Stimulated activated CD4-positive, alpha-beta T cell treated with anti-CD3 and anti-CD28 coated beads, TNF-alpha, amount 100 ng/mL, for 1 hour (primary cell): Measurements from ENCODE around the gene APOC3.
A peak's percentile ranks its signal among the peaks of the same experiment; 100 is the strongest.
"Not testable (repeated sequence)": the region's sequence is repeated elsewhere in the genome, so short reads cannot be mapped to it uniquely, and the experiment has no call there.

Experiments
- DNase-seq, 3 donors: peaks; one replicate each; pipeline ENCODE4 v3.0.0-alpha.2; 2020; ENCODE audit warnings: low read depth in 3 of 3, low spot score in 1 of 3

The APOC3 gene

DNA sequence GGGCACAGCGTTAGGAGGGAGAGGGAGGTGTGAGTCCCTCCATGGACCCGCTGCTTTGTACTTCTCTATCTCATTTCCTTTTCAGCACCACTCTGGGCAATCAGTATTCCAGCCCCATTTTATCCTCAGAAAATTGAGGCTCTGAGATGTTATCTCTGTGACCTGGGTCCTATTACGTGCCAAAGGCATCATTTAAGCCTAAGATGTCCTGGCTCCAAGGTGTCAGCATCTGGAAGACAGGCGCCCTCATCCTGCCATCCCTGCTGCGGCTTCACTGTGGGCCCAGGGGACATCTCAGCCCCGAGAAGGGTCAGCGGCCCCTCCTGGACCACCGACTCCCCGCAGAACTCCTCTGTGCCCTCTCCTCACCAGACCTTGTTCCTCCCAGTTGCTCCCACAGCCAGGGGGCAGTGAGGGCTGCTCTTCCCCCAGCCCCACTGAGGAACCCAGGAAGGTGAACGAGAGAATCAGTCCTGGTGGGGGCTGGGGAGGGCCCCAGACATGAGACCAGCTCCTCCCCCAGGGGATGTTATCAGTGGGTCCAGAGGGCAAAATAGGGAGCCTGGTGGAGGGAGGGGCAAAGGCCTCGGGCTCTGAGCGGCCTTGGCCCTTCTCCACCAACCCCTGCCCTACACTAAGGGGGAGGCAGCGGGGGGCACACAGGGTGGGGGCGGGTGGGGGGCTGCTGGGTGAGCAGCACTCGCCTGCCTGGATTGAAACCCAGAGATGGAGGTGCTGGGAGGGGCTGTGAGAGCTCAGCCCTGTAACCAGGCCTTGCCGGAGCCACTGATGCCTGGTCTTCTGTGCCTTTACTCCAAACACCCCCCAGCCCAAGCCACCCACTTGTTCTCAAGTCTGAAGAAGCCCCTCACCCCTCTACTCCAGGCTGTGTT is 829 bp upstream of the APOC3 start:
- no peak for DNase-seq

DNA sequence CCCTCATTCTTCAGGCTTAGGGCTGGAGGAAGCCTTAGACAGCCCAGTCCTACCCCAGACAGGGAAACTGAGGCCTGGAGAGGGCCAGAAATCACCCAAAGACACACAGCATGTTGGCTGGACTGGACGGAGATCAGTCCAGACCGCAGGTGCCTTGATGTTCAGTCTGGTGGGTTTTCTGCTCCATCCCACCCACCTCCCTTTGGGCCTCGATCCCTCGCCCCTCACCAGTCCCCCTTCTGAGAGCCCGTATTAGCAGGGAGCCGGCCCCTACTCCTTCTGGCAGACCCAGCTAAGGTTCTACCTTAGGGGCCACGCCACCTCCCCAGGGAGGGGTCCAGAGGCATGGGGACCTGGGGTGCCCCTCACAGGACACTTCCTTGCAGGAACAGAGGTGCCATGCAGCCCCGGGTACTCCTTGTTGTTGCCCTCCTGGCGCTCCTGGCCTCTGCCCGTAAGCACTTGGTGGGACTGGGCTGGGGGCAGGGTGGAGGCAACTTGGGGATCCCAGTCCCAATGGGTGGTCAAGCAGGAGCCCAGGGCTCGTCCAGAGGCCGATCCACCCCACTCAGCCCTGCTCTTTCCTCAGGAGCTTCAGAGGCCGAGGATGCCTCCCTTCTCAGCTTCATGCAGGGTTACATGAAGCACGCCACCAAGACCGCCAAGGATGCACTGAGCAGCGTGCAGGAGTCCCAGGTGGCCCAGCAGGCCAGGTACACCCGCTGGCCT is 641 bp downstream of the APOC3 start:
- no peak for DNase-seq

DNA sequence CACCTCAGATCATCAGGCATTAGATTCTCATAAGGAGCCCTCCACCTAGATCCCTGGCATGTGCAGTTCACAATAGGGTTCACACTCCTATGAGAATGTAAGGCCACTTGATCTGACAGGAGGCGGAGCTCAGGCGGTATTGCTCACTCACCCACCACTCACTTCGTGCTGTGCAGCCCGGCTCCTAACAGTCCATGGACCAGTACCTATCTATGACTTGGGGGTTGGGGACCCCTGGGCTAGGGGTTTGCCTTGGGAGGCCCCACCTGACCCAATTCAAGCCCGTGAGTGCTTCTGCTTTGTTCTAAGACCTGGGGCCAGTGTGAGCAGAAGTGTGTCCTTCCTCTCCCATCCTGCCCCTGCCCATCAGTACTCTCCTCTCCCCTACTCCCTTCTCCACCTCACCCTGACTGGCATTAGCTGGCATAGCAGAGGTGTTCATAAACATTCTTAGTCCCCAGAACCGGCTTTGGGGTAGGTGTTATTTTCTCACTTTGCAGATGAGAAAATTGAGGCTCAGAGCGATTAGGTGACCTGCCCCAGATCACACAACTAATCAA is 2.2 kb downstream of the APOC3 start:
- no peak for DNase-seq

DNA sequence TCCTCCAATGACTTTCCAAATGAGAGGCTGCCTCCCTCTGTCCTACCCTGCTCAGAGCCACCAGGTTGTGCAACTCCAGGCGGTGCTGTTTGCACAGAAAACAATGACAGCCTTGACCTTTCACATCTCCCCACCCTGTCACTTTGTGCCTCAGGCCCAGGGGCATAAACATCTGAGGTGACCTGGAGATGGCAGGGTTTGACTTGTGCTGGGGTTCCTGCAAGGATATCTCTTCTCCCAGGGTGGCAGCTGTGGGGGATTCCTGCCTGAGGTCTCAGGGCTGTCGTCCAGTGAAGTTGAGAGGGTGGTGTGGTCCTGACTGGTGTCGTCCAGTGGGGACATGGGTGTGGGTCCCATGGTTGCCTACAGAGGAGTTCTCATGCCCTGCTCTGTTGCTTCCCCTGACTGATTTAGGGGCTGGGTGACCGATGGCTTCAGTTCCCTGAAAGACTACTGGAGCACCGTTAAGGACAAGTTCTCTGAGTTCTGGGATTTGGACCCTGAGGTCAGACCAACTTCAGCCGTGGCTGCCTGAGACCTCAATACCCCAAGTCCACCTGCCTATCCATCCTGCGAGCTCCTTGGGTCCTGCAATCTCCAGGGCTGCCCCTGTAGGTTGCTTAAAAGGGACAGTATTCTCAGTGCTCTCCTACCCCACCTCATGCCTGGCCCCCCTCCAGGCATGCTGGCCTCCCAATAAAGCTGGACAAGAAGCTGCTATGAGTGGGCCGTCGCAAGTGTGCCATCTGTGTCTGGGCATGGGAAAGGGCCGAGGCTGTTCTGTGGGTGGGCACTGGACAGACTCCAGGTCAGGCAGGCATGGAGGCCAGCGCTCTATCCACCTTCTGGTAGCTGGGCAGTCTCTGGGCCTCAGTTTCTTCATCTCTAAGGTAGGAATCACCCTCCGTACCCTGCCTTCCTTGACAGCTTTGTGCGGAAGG is 2.9 kb downstream of the APOC3 start:
- DNase-seq, result no peak

DNA sequence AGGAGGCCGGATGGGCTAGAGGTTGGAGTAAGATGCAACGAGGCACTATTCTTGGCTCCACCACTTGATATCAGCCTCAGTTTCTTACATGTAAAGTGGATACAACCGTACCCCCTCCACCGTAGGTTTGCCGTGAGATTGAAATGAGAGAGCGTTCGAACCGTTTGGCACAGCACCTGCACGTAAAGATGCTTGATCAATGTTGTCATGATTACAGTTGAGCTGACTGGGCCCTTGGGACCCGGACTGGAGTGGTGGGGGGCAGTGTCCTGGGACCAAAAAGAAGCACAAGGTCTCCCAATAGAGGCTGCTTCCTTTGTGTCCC is 3.7 kb downstream of the APOC3 start:
- DNase-seq, result no peak

DNA sequence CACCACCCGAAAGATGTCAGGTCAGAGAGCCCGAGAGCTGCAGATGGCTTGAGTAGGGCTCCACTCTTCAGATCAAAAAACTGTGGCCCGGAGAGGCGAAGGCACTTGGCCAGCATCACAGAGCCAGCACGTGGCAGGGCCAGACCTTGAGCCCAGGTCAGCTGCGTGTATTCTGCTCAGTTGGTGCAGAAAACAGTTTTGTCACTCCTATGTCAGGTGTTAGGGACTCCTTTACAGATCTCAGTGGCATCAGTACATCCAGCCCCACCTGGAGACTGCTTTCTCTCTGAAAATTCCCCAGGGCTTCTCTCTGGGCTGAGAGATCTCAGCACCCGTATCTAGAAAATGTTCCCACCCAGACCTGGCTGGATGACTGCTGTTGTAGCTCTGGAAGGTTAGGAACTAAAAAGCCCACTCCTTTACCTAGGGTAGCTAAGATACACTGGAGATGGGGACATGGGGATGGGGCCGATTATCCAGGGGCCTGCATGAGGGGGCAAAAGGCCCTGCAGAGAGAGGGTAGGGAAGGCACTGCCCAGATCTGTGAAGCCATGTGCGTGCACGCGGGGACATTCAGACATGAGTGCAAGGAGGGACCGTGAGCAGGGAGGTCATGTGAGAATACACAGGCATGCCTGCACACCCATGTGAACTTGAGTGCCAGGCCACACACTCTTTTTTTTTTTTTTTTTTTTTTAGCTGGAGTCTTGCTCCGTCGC is 4.3 kb downstream of the APOC3 start:
- DNase-seq, result no peak

DNA sequence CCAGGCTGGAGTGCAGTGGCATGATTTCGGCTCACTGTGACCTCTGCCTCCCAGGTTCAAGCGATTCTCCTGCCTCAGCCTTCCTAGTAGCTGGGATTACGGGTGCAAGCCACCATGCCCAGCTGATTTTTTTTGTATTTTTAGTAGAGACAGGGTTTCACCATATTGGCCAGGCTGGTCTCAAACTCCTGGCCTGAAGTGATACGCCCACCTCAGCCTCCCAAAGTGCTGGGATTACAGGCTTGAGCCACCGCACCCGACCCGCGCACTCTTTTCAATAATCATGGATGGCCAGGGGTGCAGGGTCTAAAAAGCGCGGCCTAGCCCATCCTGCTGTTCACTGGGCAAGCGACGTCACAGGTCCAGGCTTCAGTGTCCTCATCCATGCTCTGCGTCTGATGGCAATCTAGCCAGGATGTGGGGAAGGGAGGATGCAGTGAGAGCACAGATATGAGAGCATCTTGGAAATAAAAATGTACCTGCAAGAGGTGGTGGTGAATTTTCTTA is 4.9 kb downstream of the APOC3 start:
- not testable (repeated sequence) for DNase-seq

DNA sequence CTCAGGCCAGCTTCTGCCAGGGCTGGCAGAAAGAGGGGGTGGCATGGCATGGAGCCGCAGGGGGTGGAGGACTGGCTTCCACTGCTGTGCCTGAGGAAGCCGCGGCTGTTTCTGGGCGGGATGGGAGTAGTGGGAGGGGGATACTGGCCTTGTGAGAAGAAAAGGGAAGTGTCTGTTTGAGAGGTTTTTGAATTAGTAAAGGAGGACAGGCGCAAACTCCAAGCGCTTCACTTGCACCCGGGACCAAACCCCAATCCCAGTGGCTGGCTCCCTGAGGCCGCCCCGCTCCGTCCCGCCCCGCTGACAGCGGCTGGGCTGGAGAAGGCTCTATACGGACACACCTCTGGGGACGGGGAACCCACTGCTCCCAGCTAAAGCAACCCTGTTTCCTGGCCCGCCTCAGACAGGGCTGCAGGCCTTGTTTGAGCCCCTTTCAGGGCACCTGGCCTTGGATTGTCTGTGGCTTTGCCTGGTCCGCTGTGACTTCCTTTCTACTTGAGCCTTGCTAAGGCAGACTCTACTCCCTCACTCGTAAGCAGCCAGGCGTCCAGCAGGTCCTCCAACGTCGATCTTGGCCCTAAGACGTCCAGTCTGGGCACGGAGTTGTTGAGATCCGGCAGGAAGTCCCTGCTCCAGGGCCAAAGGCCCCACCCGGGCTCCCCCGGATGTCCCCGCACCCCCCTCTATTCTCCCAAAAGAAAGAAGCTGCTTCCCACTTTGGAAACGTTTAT is 5.5 kb downstream of the APOC3 start:
- DNase-seq, result no peak

DNA sequence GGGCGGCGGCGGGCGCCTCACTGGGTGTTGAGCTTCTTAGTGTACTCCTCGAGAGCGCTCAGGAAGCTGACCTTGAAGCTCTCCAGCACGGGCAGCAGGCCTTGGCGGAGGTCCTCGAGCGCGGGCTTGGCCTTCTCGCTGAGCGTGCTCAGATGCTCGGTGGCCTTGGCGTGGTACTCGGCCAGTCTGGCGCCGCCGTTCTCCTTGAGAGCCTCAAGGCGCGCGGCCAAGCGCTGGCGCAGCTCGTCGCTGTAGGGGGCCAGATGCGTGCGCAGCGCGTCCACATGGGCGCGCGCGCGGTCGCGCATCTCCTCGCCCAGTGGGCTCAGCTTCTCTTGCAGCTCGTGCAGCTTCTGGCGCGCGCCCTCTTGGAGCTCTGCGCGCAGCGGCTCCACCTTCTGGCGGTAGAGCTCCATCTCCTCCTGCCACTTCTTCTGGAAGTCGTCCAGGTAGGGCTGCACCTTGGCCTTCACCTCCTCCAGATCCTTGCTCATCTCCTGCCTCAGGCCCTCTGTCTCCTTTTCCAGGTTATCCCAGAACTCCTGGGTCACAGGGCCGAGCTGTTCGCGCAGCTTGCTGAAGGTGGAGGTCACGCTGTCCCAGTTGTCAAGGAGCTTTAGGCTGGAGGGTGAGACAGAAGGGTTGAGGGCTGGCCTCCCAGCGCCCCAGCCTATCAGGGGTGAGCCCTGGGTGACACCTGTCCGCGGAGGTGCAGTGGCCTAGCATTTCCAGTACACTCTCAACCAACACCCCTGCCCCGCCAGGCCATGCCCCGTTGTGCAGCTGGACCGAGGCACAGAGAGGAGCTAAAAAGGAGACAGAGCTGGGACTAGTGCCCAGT is 6.3 kb downstream of the APOC3 start:
- peak; percentile 40 to 59 (median 57) for DNase-seq

DNA sequence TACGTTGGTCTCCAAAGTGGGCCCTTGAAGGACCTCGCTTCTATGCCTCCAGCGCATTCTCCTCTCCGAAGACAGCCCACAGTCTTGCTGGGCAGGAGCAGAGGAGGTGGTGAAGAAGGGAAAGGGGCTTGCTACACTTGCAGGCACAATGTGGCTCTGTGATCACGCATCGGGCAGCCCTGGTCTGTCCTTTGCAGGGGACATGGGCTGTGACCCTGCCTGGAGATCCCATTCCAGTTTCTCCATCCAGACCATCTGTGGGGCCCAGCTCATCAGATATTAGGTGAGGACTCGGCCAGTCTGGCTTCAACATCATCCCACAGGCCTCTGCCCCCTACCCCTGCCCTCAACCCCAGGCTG is 6.9 kb downstream of the APOC3 start:
- no peak for DNase-seq

DNA sequence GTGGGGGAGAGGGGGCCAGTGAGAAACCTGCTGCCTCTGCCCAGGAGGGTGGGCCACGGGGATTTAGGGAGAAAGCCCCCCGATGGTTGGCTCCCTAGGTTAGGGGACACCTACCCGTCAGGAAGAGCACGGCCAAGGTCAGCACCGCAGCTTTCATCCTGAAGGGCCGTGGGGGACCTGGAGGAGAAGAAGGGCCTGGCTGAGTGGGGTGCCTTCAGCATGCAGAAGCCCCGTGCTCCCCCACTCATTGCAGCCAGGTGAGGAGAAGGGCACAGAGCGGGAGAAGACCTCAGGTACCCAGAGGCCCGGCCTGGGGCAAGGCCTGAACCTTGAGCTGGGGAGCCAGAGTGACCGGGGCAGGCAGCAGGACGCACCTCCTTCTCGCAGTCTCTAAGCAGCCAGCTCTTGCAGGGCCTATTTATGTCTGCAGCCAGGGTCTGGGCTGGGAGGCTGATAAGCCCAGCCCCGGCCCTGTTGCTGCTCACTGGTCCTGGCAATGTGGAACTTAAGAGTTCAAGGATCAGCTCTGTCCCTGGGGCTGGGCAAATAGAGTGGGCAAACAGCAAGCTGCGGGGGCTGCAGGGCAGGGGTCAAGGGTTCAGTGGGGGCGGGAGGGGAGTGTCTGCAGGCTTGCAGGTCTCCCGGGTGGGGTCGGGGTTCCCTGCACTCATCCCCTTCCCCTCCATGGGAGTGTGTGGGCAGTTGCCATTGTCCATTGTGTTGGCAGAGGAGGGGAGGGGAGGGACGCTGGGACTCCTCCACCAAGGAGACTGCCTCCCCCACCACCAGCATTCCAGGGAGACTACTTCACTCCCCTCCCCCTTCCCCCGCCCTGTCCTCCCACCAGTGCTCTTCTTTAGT is 7.8 kb downstream of the APOC3 start, which contains the start of gene APOA1:
Gene APOA1, minus strand, starts transcription at position 392 of the 861 bp plus-strand sequence. Its CDS starts 235 bp downstream, at position 157.
- DNase-seq, result no peak

DNA sequence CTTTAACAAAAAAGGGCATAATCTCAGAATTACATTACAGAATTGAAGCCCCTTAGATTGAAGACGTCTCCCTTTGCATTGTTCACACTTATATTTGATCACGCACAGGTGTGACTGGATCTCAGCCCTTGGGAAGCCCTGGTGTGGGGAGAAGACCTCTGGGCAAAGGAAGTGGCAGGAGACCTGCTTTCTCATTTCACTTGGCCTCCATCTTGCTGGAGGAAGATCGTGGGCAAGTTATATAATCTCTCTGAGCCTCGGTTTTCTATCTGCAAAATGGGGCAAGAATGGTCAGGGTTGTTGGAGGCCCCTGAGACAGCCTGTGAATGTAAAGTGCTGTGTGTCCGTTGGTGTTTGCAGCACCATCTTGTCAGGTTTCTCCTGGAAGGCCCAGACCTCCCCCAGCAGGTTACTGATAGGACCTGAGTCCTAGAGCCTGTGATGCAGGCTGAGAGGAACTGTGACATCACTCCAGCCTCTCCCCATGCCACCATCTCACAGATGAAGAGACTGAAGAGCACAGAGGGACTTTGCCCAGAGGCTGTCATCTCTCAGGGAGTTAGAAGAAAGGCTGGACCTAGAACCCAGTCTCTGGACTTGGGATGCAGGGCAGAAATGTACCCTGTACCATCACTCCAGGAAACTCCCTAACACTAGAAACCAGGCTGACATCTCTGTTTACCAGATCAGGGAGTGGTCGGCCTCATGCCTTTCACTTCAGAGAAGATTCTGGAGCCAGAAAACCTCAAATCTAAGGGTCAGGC is 8.8 kb downstream of the APOC3 start:
- no peak for DNase-seq

DNA sequence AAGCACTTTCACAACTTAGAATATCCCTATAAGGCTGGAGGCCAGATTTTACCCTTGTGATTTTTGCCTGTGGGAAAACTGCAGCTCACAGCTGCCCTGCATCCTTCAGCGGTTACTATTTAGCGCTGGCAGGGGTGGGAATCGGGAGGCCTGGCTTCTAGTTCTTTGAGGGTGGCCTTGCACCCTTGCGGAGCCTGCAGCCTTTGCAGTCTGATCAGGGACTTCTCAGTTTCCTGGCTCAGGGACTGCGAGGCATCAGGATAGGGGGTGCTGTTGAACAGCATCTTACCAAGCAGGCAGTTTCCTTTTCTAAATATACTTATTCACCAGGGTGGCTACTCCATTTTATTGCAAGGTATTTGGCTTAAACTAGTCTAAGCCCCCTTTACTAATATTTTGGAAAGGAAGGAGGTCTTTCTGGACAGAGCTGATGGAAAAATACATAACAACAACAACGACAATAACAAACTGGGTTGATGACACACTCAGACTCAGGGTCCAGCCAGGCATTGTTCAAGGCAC is 10.6 kb downstream of the APOC3 start:
- DNase-seq, result no peak

DNA sequence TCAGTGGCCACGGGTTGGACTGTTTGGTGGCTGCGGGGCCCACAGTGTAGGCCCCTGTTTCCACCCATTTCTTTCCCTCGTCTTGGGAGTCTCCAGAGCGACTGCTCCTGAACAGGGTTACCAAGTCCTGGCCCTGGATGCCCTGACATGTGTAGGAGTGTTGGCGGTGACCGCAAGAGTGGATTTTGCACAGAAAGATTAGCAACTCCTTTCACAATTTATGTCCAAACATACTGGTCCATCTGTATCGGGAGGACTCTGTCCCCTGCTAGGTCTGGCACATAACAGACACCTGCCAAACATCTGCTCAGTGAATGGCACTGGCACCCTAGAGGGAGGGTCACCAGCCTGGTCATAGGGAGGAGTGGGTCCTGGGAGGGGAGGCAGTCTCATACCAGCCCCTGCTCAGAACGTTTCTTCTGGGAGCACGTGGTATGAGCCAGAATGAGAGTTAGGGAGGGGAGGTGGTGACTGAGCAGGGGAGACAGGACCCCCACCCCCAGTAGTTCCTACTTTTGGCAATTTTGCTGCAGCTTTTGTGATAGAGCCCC is 11.1 kb downstream of the APOC3 start:
- DNase-seq, result no peak

DNA sequence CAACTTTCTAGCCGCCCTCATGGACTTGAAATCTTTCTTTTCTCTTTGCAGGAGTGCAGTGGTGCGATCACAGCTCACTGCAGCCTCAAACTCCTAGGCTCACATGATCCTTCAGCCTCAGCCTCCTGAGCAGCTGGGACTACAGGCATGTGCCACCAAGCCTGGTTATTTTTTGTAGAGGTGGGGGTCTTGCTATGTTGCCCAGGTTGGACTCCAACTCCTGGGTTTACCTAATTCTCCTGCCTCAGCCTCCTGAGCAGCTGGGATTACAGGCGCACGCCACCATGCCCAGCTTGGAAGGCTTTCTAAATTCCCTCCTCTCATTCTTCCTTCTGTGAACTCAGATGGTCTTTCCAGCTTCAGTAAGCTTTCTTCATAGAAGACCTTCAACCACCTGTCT is 12.4 kb downstream of the APOC3 start:
- DNase-seq, result no peak

DNA sequence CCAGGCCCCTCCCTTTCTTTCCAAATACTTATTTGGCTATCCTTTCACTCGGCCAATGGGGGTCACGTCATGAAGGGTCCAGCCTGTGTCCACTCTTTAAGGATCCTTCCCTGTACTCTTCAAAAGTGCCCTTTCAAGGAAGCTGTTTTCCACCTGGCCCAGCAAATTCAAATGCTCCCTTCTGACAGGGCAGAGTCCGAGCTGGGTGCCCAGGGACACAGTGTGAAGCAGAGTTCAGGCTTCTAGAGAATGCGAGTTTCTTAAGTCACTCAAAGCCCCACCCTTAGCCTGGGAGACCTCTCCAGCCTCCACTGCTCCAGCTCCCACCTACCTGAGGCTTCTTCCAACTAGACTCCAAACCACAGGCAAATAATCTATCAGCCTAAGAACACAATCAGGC is 13.2 kb downstream of the APOC3 start:
- no peak for DNase-seq

DNA sequence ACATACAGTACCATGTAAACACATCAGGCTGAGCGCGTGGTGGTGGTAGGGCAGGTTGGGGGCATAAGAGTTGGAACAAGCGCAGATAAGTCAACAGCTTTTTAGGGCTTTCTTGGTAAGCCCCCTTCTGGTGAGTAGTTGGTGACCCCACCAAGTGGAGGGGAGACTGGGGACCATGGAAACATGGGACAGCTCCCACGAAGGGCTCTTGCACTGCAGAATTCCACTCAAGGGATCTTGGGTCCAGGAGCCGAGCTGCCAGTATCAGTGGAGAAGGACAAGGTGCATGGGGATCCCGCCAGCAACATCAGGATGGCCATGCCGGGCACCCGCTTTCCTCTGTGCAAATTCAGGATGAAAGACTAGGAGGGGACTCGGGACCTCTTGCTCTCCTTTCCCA is 14.0 kb downstream of the APOC3 start:
- DNase-seq, result no peak
